Amniotic stem cell (primary cell): ENCODE data around the gene S100A7A.
"Not testable (repeated sequence)": the region's sequence is repeated elsewhere in the genome, so short reads cannot be mapped to it uniquely, and the experiment has no call there.

Experiments
- DNase-seq: peaks from one replicate; lab custom pipeline; 2025; lab: John Stamatoyannopoulos, UW

S100A7A gene

DNA sequence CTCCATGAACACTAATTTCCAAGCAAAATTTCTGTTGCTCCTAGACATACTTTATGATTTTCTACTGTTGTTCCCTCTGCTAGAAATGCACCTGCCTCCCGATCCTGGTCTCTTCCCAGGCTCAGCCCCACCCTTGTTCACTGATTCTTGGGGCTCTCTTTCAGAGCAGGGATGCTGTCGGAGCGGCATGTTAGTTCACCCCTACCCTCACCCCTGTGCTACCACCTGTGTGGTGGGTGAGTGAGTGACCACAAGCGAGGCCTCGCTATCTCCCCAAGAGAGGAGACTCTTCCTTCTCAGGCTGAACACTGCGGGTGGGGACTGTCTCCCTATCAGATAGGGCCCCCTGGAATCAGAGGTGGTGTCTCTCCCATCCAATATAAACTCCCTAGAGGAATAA is 20.5 kb upstream of the S100A7A start:
- no peak for DNase-seq

- DNase-seq = no peak
Measured at GRCh38 chr1:153396461-153396860, 19.9 kb upstream of the S100A7A start.

GRCh38 chr1:153397051-153397923 is 19.0 kb upstream of the S100A7A start:
- DNase-seq = no peak

GRCh38 chr1:153397924-153398651 is 18.2 kb upstream of the S100A7A start:
- no peak for DNase-seq

GRCh38 chr1:153399401-153400055 is 16.8 kb upstream of the S100A7A start:
- DNase-seq = no peak

DNA sequence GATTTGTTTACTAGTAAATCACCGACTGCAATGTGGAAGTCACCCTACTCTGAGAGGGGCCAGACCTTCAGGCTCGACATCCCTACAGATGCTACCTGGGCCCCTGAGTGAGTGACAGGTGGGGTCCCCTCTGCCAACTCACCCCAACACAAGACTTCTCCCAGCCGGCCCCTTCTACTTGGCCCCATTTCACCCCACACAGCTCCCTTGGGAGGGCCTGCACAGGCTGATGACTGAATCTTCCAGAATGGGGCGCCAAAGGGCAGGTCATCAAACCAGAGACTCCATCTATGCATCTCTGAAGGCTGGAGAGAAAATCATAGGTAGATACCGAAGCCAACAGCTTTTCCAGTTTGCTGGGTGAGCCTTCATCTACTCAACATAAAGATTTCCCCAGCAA is 16.1 kb upstream of the S100A7A start:
- no peak for DNase-seq

DNA sequence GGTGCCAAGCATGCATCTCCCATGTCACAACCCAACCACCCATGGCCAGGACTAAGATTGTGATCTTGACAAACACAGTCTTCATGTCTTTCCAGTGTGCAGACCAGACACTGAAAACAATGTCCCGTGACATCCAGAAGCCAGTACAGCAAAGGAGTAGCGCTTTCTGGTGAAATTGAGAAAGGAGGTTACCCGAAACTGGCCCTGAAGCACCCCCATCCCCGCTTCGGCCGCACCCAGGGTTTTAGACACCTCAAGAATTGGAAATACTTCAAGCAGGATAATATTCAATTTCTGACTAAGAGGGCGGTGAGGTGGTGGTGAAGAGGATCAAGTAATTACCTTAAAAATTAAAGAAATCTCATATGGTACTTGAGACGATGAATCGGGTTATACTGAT is 14.9 kb upstream of the S100A7A start:
- DNase-seq = no peak

DNA sequence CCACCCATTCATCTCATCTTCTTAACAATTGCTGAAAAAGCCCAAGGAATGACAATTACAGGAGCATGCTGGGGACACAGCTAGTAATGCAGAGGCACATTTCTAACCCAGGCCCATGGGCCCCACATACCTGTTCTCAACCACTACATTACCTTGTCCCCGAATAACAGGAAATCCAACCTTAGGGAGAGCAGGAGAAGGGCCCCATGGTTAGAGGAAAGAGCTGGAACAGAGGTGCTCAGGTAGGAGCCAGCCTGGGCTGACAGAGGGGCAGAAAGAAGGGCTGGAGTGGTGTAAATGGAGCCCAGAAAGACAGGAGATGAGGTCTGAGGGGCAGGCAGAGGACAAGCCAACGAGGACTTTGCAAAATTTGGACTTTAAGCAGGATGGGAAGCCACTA is 14.1 kb upstream of the S100A7A start:
- no peak for DNase-seq

DNA sequence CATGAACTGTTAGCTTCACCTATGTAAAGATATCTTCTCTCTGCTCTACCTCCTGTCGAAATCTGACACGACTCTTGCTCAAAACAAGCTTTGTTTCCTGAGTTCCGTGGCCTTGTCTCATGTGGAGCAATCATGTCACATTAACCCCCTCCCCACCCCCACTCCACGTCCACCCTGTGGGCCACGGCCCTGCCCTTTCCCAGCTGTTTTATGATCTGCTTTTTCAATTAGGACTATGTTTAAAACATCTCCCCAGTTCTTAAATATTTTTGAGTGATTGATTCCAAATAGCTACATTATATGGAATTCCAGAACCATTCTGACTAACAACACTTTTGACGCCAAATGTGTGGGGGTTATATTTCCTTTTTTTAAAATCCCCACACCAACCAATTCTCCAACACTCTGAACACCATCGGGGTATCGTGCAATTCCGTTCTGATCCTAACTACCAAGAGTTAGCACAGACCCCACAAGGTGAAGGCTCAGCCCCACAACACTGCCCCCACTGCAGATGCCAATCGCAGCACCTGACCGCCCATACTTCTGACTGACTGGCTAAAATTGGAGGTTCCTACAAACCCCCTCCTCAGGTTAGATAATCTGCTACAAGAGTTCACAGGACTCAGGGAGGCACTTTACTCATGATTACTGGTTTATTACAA is 12.8 kb upstream of the S100A7A start:
- DNase-seq = no peak

DNA sequence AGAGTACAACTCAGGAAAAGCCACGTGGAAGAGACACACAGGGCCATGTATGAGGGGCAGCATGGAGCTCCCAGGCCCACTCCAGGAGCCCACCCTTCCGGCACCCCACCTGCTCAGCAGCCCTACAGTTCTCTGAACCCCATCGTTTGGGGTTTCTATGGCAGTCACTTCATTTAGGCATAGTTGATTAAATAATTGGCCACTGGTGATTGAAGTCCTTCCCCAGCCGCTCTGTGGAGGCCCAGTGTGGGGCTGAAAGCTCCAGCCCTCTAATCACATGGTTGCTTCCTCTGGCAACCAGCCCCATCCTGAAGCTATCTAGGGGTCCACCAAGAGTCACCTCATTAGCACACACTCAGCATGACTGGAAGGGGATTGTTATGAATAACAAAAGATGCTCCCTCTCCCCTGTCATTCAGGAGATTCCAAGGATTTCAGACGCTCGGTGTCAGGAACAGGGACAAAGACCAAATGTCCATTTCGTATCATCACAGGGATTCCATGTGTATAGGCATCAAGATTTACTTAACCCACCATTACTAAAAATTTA is 12.2 kb upstream of the S100A7A start:
- DNase-seq = no peak

DNA sequence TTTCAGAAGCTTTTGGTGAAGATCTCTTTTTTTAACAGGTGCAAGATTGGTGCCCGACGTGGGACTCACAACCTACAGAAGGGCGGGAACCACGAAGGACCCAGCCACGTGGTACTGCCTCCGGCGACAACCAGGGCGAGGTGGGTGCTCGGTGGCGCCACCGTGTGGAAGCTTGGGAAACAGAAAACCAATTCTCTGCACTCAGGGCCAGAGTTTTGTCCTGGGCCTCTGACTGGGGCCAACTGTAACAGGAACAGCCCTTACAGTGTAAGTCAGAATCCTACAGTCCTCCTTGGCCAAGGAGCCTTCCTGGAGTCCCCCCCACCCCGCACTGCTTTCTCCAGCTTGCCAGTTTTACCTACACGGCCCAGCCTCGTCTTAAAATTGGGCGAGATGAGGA is 11.6 kb upstream of the S100A7A start:
- DNase-seq = no peak

- not testable (repeated sequence) for DNase-seq
Measured at GRCh38 chr1:153405825-153406599, 10.3 kb upstream of the S100A7A start.

- DNase-seq = not testable (repeated sequence)
Measured at GRCh38 chr1:153407274-153407673, 9.0 kb upstream of the S100A7A start.

- not testable (repeated sequence) for DNase-seq
Measured at GRCh38 chr1:153413961-153414360, 2.4 kb upstream of the S100A7A start.

DNA sequence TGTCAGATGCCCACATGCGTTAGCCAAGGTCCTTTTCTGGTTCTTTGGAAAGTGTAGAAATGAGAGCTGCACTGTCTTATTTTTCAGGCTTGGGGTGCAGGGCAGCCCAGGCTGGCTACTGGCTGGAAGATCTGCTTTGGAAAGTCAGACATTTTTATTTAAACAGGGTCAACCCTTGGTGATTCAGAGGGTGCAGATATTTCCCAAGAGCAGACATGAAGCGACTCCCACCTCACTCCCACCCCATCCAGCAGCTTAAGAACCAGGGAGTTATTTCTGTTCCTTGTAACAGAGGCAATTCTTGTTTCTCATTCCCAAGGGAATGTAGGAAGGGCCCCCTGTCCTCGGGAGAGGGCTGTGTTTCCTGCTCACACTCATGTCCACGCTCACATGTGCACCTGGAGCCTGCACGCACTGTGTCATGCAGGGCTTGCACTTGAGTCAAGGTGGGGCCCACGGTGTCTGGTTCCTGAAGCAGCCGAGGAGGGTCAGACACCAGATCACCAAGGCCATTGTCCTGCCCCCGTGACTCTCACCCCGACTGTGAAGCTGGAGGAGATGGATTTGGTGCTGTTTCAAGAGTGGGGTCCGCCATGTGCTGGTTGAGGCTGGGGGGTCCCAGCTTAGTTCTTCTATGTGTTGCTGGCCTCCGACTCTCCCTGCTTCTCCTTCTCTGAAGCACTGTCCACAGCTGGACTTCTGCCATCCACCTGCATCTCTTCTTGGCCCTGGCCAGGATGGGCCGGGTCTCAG is 992 bp downstream of the S100A7A start:
- DNase-seq = no peak

DNA sequence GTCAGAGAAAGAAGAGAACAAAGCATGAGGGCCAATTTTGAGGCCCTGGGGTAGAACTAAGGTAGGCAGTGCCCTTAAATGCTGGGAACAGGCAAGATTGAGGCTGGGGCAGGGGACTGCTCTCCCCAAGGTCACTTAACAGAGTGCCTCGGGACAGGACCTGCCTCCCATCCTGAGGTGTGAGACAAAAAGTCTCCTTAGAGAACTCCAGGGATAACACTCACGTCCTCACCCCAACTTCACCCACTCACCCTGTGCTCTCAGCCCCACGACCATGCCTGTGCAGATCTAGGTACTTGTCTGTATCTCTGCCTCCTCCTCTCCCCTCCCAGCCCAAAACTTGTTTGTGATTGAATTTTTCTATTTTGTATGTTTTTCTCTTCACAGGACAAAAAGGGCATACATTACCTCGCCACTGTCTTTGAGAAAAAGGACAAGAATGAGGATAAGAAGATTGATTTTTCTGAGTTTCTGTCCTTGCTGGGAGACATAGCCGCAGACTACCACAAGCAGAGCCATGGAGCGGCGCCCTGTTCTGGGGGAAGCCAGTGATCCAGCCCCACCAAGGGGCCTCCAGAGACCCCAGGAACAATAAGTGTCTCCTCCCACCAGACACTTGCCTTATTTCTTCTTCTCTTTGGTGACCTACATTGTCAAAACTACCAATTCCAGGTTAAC is 2.6 kb downstream of the S100A7A start:
- DNase-seq = not testable (repeated sequence)

DNA sequence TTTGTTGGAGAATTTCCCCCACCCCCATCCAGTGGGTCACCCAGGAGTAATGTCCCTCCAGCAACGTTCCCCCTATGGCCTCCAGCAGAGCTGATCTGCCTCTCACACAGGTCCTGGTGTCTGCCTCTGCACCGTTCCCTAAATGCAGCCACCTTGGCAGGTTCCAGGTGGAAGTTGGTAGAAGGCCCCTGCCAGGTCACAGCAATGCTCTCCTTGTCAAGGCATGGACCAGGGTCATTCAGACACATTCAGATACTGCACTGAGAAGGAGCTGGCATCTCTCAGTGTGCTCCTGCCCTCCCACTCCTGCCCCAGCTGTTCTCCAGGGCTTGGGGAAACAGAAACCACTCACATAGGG is 3.1 kb downstream of the S100A7A start:
- DNase-seq = not testable (repeated sequence)

GRCh38 chr1:153420306-153420705 is 4.0 kb downstream of the S100A7A start:
- no peak for DNase-seq

GRCh38 chr1:153422450-153423068 is 6.2 kb downstream of the S100A7A start:
- DNase-seq = no peak
